ENCODE data around the gene SLC30A10. TPM values are rescaled to one million over a fixed set of nuclear protein-coding genes. Genes with fewer than 3 reads are reported as not detected.

The SLC30A10 gene
- total RNA-seq, 2 donors from 2014 or later = not detected

DNA sequence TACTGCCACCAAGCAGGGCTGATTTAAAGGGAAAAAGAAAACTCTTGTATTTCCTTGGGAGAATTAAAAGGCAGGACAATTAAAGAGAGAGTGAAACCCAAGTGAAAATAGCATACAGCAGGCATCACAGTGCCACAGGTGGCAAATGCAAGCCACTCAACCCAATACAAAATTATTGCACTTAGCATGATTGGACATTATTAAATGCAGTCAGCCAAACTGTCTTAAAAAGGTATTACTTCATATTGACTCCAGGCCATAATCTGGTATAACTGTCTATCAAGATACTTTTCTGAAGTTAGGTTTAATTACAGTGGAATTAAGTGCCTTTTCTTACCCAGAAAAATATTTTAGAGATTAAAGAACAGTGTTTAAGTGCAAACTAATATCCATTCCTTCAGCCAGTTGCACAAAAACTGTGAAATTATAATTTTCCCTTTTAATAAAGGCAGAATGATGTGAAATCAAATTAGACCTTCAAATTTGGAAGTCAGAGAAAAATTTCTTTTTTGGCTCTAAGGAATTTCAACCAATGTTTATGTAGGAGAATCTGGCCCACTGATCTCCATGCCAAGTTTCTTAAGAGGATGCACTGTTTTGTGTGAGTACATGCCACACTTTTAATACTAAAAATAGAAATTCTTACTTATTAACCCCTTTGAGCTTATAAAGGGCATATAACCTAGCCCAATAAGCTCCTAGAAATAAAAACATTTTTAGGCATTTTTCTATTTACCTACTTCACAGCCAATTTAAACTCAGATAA lies 15.2 kb downstream of the SLC30A10 start:
- Histone ChIP-seq H3K27me3 (replicated peaks; ENCODE audit: insufficient read depth) (no peaks in the 10 kb centered on the region), H3K4me1 (ENCODE audit: control insufficient read depth in 1 of 2, low read depth in 2 of 2) (no peaks in the 10 kb centered on the region), H3K27ac (no peak overlapping the region), H3K36me3 (no peaks in the 10 kb centered on the region), H3K4me3 (no peak overlapping the region), H3K9me3 (no peaks in the 10 kb centered on the region)
- ATAC-seq (ENCODE audit: insufficient number of reproducible peaks, low FRiP score, low read depth) (no peak), DNase-seq (ENCODE audit: low spot score) (no peak)
- TF ChIP-seq, protein P1, sequence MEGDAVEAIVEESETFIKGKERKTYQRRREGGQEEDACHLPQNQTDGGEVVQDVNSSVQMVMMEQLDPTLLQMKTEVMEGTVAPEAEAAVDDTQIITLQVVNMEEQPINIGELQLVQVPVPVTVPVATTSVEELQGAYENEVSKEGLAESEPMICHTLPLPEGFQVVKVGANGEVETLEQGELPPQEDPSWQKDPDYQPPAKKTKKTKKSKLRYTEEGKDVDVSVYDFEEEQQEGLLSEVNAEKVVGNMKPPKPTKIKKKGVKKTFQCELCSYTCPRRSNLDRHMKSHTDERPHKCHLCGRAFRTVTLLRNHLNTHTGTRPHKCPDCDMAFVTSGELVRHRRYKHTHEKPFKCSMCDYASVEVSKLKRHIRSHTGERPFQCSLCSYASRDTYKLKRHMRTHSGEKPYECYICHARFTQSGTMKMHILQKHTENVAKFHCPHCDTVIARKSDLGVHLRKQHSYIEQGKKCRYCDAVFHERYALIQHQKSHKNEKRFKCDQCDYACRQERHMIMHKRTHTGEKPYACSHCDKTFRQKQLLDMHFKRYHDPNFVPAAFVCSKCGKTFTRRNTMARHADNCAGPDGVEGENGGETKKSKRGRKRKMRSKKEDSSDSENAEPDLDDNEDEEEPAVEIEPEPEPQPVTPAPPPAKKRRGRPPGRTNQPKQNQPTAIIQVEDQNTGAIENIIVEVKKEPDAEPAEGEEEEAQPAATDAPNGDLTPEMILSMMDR (IDR thresholded peaks at IDR 0.05) = no peak

DNA sequence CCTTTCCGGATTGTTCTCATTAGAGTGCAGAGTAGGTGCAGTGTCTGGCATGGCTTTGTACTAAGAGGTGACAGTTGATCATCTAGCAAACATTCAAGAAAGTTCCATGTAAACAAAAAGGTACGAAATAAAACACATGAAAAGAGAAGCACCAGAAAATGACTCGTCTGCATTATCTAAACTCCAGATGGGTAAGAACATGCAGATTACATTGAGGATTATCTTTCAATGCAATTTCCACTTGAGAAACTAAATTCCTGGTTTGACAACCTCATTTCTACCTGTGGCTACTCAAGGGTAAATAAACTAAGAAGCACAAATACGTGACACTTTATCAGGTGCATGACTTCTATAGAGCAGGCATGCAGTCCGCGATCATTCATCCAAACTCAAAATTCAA lies 17.6 kb downstream of the SLC30A10 start:
- DNase-seq (ENCODE audit: low spot score) (no peak), ATAC-seq (ENCODE audit: insufficient number of reproducible peaks, low FRiP score, low read depth) (no peak)
- H3K27me3 ChIP-seq (replicated peaks; ENCODE audit: insufficient read depth) = no peaks in the 10 kb centered on the region
- no peaks in the 10 kb centered on the region for H3K9me3 ChIP-seq
- H3K4me1 ChIP-seq (ENCODE audit: control insufficient read depth in 1 of 2, low read depth in 2 of 2) = no peaks in the 10 kb centered on the region
- H3K4me3 ChIP-seq = no peak overlapping the region
- TF ChIP-seq, protein P1 (IDR thresholded peaks at IDR 0.05) = no peak
- no peaks in the 10 kb centered on the region for H3K36me3 ChIP-seq
- H3K27ac ChIP-seq = no peak overlapping the region

DNA sequence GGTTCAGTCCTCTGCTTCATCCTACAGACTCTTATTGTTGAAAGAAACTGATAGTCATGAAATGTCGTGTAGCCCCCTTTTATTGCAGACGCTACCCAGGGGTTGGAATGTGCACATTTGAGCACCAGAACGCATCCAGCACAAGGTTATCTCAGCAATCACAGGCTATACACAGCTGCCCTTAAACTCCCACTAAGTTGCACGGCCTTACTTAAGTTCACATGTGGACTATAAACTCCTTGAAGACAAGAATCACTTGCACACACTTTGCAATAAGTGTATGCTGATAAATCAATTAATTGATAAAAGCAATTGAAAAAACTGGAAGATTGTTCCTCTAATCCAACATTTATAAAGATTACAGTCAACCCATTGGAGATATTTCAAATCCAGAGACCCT lies 18.9 kb downstream of the SLC30A10 start:
- no peak overlapping the region for H3K27ac ChIP-seq
- no peaks in the 10 kb centered on the region for H3K36me3 ChIP-seq
- H3K9me3 ChIP-seq = no peaks in the 10 kb centered on the region
- ATAC-seq (ENCODE audit: insufficient number of reproducible peaks, low FRiP score, low read depth) = no peak
- H3K27me3 ChIP-seq (replicated peaks; ENCODE audit: insufficient read depth) = no peaks in the 10 kb centered on the region
- no peak overlapping the region for H3K4me3 ChIP-seq
- H3K4me1 ChIP-seq (ENCODE audit: control insufficient read depth in 1 of 2, low read depth in 2 of 2) = no peaks in the 10 kb centered on the region
- DNase-seq (ENCODE audit: low spot score) = no peak
- TF ChIP-seq, protein P1 (IDR thresholded peaks at IDR 0.05) = no peak

DNA sequence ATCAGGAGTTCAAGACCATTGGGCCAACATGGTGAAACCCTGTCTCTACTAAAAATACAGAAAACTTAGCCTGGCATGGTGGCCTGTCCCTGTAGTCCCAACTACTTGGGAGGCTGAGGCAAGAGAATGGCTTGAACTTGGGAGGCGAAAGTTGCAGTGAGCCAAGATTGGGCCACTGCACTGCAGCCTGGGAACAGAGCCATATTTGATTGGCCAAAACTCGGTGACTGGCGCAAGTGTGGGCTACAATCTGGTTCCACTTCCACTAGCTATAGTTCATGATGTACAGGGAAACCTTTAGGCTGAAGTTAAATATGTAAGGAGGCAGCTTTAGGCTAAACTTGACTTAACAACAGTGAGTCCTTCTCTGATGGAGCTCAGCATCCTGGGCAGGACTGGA lies 20.2 kb downstream of the SLC30A10 start:
- Histone ChIP-seq H3K27ac (no peak overlapping the region), H3K4me3 (no peak overlapping the region), H3K27me3 (replicated peaks; ENCODE audit: insufficient read depth) (no peaks in the 10 kb centered on the region), H3K9me3 (no peaks in the 10 kb centered on the region), H3K36me3 (no peaks in the 10 kb centered on the region), H3K4me1 (ENCODE audit: control insufficient read depth in 1 of 2, low read depth in 2 of 2) (no peaks in the 10 kb centered on the region)
- TF ChIP-seq, protein P1 (IDR thresholded peaks at IDR 0.05) = no peak
- DNase-seq (ENCODE audit: low spot score) (no peak), ATAC-seq (ENCODE audit: insufficient number of reproducible peaks, low FRiP score, low read depth) (no peak)

DNA sequence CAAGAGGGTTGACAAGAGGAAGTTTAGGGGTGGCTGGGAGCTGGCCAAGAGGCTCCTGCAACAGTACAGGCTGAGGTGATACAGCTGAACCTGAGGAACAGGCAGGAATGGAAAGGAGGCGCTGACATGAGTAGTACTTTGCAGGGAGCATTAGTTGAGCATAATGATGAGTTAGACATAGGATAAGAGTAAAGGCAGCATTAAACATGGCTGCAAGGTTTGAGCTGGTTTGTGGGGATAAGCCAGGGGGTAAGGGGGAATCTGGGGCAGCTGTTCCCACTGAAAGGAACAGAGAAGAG lies 20.6 kb downstream of the SLC30A10 start:
- no peaks in the 10 kb centered on the region for H3K27me3 ChIP-seq (replicated peaks; ENCODE audit: insufficient read depth)
- no peak overlapping the region for H3K4me3 ChIP-seq
- DNase-seq (ENCODE audit: low spot score) = no peak
- H3K36me3 ChIP-seq = no peaks in the 10 kb centered on the region
- no peaks in the 10 kb centered on the region for H3K9me3 ChIP-seq
- TF ChIP-seq, protein P1 (IDR thresholded peaks at IDR 0.05) = no peak
- no peaks in the 10 kb centered on the region for H3K4me1 ChIP-seq (ENCODE audit: control insufficient read depth in 1 of 2, low read depth in 2 of 2)
- no peak overlapping the region for H3K27ac ChIP-seq
- no peak for ATAC-seq (ENCODE audit: insufficient number of reproducible peaks, low FRiP score, low read depth)
